ENCODE data around the gene PIK3R1.

The PIK3R1 gene

DNA sequence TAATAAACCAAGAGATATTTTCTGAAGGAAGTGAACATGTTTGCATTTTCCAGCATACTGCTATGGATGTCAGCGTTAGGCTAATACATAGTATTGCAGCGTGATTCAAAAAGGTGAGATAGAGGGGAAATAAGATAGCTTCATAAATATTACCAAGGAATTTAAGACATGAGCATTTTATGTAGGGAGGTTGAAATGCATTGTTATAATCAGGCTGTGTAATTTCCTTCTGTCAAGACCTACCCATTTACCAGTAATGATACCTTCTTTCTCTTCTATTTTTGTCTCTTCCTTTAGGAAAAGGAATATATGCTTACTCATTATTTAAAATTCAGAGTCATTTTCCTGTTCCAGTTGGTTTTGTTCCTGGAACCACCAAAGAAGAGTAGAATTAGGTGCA is 33.3 kb downstream of the PIK3R1 start:
- Histone ChIP-seq H3K9me3 (ENCODE audit: control insufficient read depth in 1 of 2, low read length in 2 of 2) (no peaks in the 10 kb centered on the region), H3K4me1 (ENCODE audit: control insufficient read depth in 1 of 2, insufficient read depth in 2 of 2, low read length in 2 of 2) (peaks cover 30 to 46% of the 10 kb centered on the region in 2 donors), H3K9ac (ENCODE audit: low read depth in 1 of 2, low read length in 2 of 2) (no peak overlapping the region), H3K36me3 (ENCODE audit: control insufficient read depth in 1 of 2, insufficient read depth in 2 of 2, low read length in 2 of 2) (no peaks in the 10 kb centered on the region), H3K4me3 (ENCODE audit: low read depth in 1 of 2, low read length in 2 of 2) (no peak overlapping the region), H3K27me3 (ENCODE audit: control insufficient read depth in 1 of 2, insufficient read depth in 2 of 2, low read length in 2 of 2) (no peaks in the 10 kb centered on the region), H3K27ac (ENCODE audit: low read depth, low read length) (no peak overlapping the region)

DNA sequence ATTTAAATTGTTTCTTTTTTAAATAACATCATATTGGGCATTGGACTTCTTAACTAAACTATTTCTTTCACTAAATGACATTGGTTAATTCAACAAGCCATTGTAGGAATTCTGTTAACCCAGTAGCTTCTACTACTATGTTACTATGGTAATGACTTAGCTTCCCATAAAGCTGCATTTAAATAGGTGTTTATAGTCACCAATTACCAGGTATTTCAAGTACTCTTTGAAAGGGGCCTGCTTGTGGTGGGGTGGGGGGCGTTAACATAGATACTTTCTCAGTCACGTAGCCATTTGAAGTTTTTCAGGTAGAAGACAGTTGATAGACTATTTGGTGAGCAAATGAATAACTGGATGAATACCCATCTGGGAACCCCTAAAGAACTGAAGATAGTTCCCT is 34.0 kb downstream of the PIK3R1 start:
- Histone ChIP-seq H3K4me3 (ENCODE audit: low read depth in 1 of 2, low read length in 2 of 2) (no peak overlapping the region), H3K27me3 (ENCODE audit: control insufficient read depth in 1 of 2, insufficient read depth in 2 of 2, low read length in 2 of 2) (no peaks in the 10 kb centered on the region), H3K27ac (ENCODE audit: low read depth, low read length) (no peak overlapping the region), H3K9me3 (ENCODE audit: control insufficient read depth in 1 of 2, low read length in 2 of 2) (no peaks in the 10 kb centered on the region), H3K4me1 (ENCODE audit: control insufficient read depth in 1 of 2, insufficient read depth in 2 of 2, low read length in 2 of 2) (peaks cover 30 to 52% of the 10 kb centered on the region in 2 donors), H3K36me3 (ENCODE audit: control insufficient read depth in 1 of 2, insufficient read depth in 2 of 2, low read length in 2 of 2) (no peaks in the 10 kb centered on the region), H3K9ac (ENCODE audit: low read depth in 1 of 2, low read length in 2 of 2) (no peak overlapping the region)

DNA sequence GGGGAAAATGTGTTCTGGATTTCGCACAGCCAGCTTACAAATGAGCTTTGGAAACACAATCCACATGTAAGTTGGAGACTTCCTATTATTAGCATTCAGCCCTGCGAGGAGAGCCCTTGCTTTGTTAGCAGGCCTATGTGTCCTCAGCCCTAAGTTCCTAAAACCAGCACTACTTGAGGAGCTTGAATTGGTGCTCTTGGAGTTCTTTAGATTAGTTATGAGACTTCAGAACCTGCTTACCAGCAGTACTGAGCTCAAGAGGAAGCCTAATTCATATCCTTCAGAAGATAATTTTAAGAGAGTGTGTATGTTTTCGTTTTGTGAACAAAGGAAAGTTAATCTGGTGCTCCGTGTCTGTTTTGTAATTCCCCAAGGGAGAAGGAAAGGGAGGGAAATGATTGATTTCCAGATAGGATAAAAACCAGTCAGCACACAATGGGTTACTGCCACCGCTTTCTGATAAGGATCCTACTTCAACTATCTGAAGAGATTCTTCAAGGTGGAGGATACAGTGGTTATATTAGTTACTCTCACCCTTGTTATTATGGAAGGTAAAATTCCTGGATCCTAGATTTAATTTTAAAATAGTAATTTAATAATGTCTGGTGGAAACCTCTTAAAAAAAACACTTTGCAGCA is 35.2 kb downstream of the PIK3R1 start:
- Histone ChIP-seq H3K9me3 (ENCODE audit: control insufficient read depth in 1 of 2, low read length in 2 of 2) (no peaks in the 10 kb centered on the region), H3K4me3 (ENCODE audit: low read depth in 1 of 2, low read length in 2 of 2) (no peak overlapping the region), H3K36me3 (ENCODE audit: control insufficient read depth in 1 of 2, insufficient read depth in 2 of 2, low read length in 2 of 2) (no peaks in the 10 kb centered on the region), H3K9ac (ENCODE audit: low read depth in 1 of 2, low read length in 2 of 2) (no peak overlapping the region), H3K27ac (ENCODE audit: low read depth, low read length) (no peak overlapping the region), H3K4me1 (ENCODE audit: control insufficient read depth in 1 of 2, insufficient read depth in 2 of 2, low read length in 2 of 2) (peaks cover 40 to 60% of the 10 kb centered on the region in 2 donors), H3K27me3 (ENCODE audit: control insufficient read depth in 1 of 2, insufficient read depth in 2 of 2, low read length in 2 of 2) (no peaks in the 10 kb centered on the region)

DNA sequence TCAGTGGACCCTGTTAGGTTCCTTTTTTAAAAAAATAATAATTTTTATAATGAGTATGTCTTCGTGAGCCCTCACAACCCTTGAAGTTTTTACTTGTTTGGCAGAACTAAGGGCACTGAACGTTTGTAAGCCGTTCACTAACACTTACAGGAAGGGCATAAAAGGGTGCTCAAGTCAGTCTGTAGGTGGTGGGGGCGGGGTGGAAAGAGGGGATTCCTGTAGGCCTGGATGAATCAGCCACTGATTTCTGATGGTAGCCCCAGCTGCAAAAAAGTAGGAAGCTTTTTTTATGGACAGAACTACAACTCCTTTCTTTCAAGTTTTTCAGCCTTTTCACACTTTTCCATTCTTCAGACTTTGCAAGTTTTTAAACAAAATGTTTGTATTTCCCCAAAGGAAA is 35.8 kb downstream of the PIK3R1 start:
- H3K9me3 ChIP-seq (ENCODE audit: control insufficient read depth in 1 of 2, low read length in 2 of 2) = no peaks in the 10 kb centered on the region
- no peak overlapping the region for H3K9ac ChIP-seq (ENCODE audit: low read depth in 1 of 2, low read length in 2 of 2)
- no peak overlapping the region for H3K4me3 ChIP-seq (ENCODE audit: low read depth in 1 of 2, low read length in 2 of 2)

GRCh38 chr5:68251804-68252522 is 36.4 kb downstream of the PIK3R1 start:
- Histone ChIP-seq H3K27ac (ENCODE audit: low read depth, low read length) (no peak overlapping the region), H3K4me3 (ENCODE audit: low read depth in 1 of 2, low read length in 2 of 2) (no peak overlapping the region), H3K9me3 (ENCODE audit: control insufficient read depth in 1 of 2, low read length in 2 of 2) (no peaks in the 10 kb centered on the region), H3K36me3 (ENCODE audit: control insufficient read depth in 1 of 2, insufficient read depth in 2 of 2, low read length in 2 of 2) (no peaks in the 10 kb centered on the region), H3K9ac (ENCODE audit: low read depth in 1 of 2, low read length in 2 of 2) (no peak overlapping the region), H3K4me1 (ENCODE audit: control insufficient read depth in 1 of 2, insufficient read depth in 2 of 2, low read length in 2 of 2) (peaks cover 42 to 69% of the 10 kb centered on the region in 2 donors), H3K27me3 (ENCODE audit: control insufficient read depth in 1 of 2, insufficient read depth in 2 of 2, low read length in 2 of 2) (no peaks in the 10 kb centered on the region)

More for the DNA sequence above, 35.8 kb downstream of the PIK3R1 start:
- no peak overlapping the region for H3K27ac ChIP-seq (ENCODE audit: low read depth, low read length)
- no peaks in the 10 kb centered on the region for H3K36me3 ChIP-seq (ENCODE audit: control insufficient read depth in 1 of 2, insufficient read depth in 2 of 2, low read length in 2 of 2)
- H3K4me1 ChIP-seq (ENCODE audit: control insufficient read depth in 1 of 2, insufficient read depth in 2 of 2, low read length in 2 of 2) = peaks cover 42 to 63% of the 10 kb centered on the region in 2 donors
- H3K27me3 ChIP-seq (ENCODE audit: control insufficient read depth in 1 of 2, insufficient read depth in 2 of 2, low read length in 2 of 2) = no peaks in the 10 kb centered on the region

GRCh38 chr5:68252673-68253623 is 37.4 kb downstream of the PIK3R1 start:
- no peak overlapping the region for H3K9ac ChIP-seq (ENCODE audit: low read depth in 1 of 2, low read length in 2 of 2)
- H3K36me3 ChIP-seq (ENCODE audit: control insufficient read depth in 1 of 2, insufficient read depth in 2 of 2, low read length in 2 of 2) = peaks cover 0 to 3% of the 10 kb centered on the region in 2 donors
- H3K4me1 ChIP-seq (ENCODE audit: control insufficient read depth in 1 of 2, insufficient read depth in 2 of 2, low read length in 2 of 2) = peaks cover 48 to 77% of the 10 kb centered on the region in 2 donors
- H3K9me3 ChIP-seq (ENCODE audit: control insufficient read depth in 1 of 2, low read length in 2 of 2) = no peaks in the 10 kb centered on the region
- no peak overlapping the region for H3K27ac ChIP-seq (ENCODE audit: low read depth, low read length)
- no peaks in the 10 kb centered on the region for H3K27me3 ChIP-seq (ENCODE audit: control insufficient read depth in 1 of 2, insufficient read depth in 2 of 2, low read length in 2 of 2)
- H3K4me3 ChIP-seq (ENCODE audit: low read depth in 1 of 2, low read length in 2 of 2) = no peak overlapping the region

DNA sequence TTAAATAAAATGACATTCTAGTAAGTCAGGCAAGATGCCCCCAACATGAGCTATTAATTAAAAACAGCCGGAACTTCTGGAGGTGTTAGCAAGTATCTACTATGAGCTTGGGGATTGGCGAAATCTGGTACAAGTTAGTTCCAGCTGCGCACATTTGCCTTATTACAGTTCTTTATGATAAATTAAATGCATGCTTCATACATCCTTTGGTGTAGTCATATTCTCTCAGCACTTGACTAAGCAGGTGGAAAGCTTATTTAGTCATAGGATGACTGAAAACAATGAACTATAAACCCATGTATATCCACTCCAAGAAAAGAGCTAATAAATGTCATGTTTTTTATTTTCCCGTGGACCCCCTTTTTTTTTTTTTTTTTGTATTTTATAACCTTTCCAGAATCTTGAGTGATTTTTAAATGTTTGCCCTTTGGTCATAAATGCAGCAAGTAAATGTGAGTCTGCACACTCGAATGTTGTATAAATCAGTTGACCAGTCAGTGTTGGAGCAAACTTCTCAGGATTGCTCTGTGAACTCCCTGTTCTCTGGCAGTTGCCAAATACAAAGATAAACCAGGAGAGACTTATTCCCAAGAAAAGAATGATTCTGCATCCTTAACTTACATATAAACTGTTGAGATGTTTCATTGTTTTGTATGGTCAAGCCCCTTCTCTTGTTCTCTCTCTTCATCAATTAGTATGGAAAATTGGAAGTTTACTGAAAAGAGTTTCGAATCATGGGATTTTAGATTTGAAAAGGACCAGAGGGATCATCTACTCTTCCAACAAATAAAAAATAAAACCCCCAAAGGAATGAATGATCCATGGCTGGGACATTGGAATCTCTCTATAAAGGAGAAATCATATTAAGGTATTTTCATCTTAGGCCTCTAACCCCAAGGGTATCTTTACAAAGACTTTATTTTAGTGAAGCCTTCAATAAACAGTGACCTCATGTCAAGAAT is 38.3 kb downstream of the PIK3R1 start:
- no peak overlapping the region for H3K9ac ChIP-seq (ENCODE audit: low read depth in 1 of 2, low read length in 2 of 2)
- H3K4me3 ChIP-seq (ENCODE audit: low read depth in 1 of 2, low read length in 2 of 2) = no peak overlapping the region
- H3K4me1 ChIP-seq (ENCODE audit: control insufficient read depth in 1 of 2, insufficient read depth in 2 of 2, low read length in 2 of 2) = peaks cover 55 to 83% of the 10 kb centered on the region in 2 donors
- H3K36me3 ChIP-seq (ENCODE audit: control insufficient read depth in 1 of 2, insufficient read depth in 2 of 2, low read length in 2 of 2) = peaks cover 0 to 3% of the 10 kb centered on the region in 2 donors
- H3K9me3 ChIP-seq (ENCODE audit: control insufficient read depth in 1 of 2, low read length in 2 of 2) = no peaks in the 10 kb centered on the region
- no peaks in the 10 kb centered on the region for H3K27me3 ChIP-seq (ENCODE audit: control insufficient read depth in 1 of 2, insufficient read depth in 2 of 2, low read length in 2 of 2)
- no peak overlapping the region for H3K27ac ChIP-seq (ENCODE audit: low read depth, low read length)

DNA sequence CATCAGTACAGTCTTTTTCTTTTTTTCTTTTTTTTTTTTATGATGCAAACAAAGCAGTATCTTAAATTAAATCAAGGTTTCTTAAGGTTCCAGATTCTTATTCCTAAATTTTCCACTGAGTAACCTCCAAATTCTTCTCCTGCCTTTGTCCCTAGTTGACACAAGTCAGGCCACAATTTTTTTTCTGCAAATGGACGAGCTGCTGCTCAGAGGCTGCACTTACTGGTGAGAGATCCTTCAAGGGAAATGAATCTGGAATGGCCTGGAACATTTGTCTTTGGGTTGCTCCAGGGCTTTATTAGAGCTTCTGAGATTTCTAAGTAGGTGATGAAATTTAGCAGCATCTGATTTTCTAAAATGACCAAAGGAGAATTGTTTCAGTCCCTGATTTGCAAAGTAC is 39.3 kb downstream of the PIK3R1 start:
- peaks cover 0 to 3% of the 10 kb centered on the region in 2 donors for H3K36me3 ChIP-seq (ENCODE audit: control insufficient read depth in 1 of 2, insufficient read depth in 2 of 2, low read length in 2 of 2)
- H3K9me3 ChIP-seq (ENCODE audit: control insufficient read depth in 1 of 2, low read length in 2 of 2) = no peaks in the 10 kb centered on the region
- no peak overlapping the region for H3K9ac ChIP-seq (ENCODE audit: low read depth in 1 of 2, low read length in 2 of 2)
- no peak overlapping the region for H3K4me3 ChIP-seq (ENCODE audit: low read depth in 1 of 2, low read length in 2 of 2)
- H3K27ac ChIP-seq (ENCODE audit: low read depth, low read length) = no peak overlapping the region
- H3K27me3 ChIP-seq (ENCODE audit: control insufficient read depth in 1 of 2, insufficient read depth in 2 of 2, low read length in 2 of 2) = no peaks in the 10 kb centered on the region
- H3K4me1 ChIP-seq (ENCODE audit: control insufficient read depth in 1 of 2, insufficient read depth in 2 of 2, low read length in 2 of 2) = peaks cover 52 to 76% of the 10 kb centered on the region in 2 donors

- H3K4me1 ChIP-seq (ENCODE audit: control insufficient read depth in 1 of 2, insufficient read depth in 2 of 2, low read length in 2 of 2) = peaks cover 45 to 69% of the 10 kb centered on the region in 2 donors
- peak overlapping the region in 1 of 2 donors; percentile 14 for H3K4me3 ChIP-seq (ENCODE audit: low read depth in 1 of 2, low read length in 2 of 2)
- H3K36me3 ChIP-seq (ENCODE audit: control insufficient read depth in 1 of 2, insufficient read depth in 2 of 2, low read length in 2 of 2) = peaks cover 0 to 3% of the 10 kb centered on the region in 2 donors
- no peak overlapping the region for H3K27ac ChIP-seq (ENCODE audit: low read depth, low read length)
- no peaks in the 10 kb centered on the region for H3K27me3 ChIP-seq (ENCODE audit: control insufficient read depth in 1 of 2, insufficient read depth in 2 of 2, low read length in 2 of 2)
- no peaks in the 10 kb centered on the region for H3K9me3 ChIP-seq (ENCODE audit: control insufficient read depth in 1 of 2, low read length in 2 of 2)
- H3K9ac ChIP-seq (ENCODE audit: low read depth in 1 of 2, low read length in 2 of 2) = no peak overlapping the region
These were observed 40.0 kb downstream of the PIK3R1 start for GRCh38 chr5:68255305-68256120.
